ENCODE measurements around the gene NOS3. TPM values are rescaled to one million over a fixed set of nuclear protein-coding genes. Genes with fewer than 3 reads are reported as not detected.

The NOS3 gene
- total RNA-seq, 1 donor from 2014 or later: 1.8 TPM

- Histone ChIP-seq H3K9ac (ENCODE audit: low read length) (no peak overlapping the region), H3K79me2 (ENCODE audit: insufficient read depth, low read length) (no peaks in the 10 kb centered on the region), H3K4me3 (ENCODE audit: insufficient read depth, low read depth, low read length) (no peak overlapping the region), H4K20me1 (ENCODE audit: insufficient read depth, low read length) (no peaks in the 10 kb centered on the region), H3K9me3 (ENCODE audit: insufficient read depth, low read depth, low read length) (no peaks in the 10 kb centered on the region), H3K4me1 (ENCODE audit: insufficient read depth, low read length) (peaks cover 7% of the 10 kb centered on the region), H3K27me3 (ENCODE audit: insufficient read depth, low read length) (no peaks in the 10 kb centered on the region), H3K27ac (ENCODE audit: low read depth, low read length) (no peak overlapping the region), H3K4me2 (ENCODE audit: low read length) (no peak overlapping the region), H2AFZ (ENCODE audit: low read depth, low read length) (no peak overlapping the region), H3K36me3 (ENCODE audit: insufficient read depth, low read length) (no peaks in the 10 kb centered on the region)
- TF ChIP-seq CTCF (IDR thresholded peaks at IDR 0.05; ENCODE audit: insufficient read depth, low read depth, low read length) (no peak), EZH2 (IDR thresholded peaks at IDR 0.05; ENCODE audit: insufficient read depth, low read length) (no peak)
- no peak overlapping the region for H3K27ac Mint-ChIP-seq (ENCODE audit: unreplicated experiment)
- no peaks in the 10 kb centered on the region for H3K36me3 Mint-ChIP-seq (ENCODE audit: low read depth, unreplicated experiment)
- H3K4me3 Mint-ChIP-seq (ENCODE audit: unreplicated experiment): no peak overlapping the region
- peaks cover 21% of the 10 kb centered on the region for H3K27me3 Mint-ChIP-seq (ENCODE audit: low read depth, unreplicated experiment)
- FAIRE-seq (no peak), DNase-seq (ENCODE audit: low read depth) (no peak)
- peaks cover 3% of the 10 kb centered on the region for H3K4me1 Mint-ChIP-seq (ENCODE audit: low read depth, unreplicated experiment)
- H3K9me3 Mint-ChIP-seq (ENCODE audit: unreplicated experiment): no peaks in the 10 kb centered on the region
Observed at GRCh38 chr7:150942001-150942590, 48.7 kb upstream of the NOS3 start.

- Histone ChIP-seq H3K4me1 (ENCODE audit: insufficient read depth, low read length) (peaks cover 7% of the 10 kb centered on the region), H3K27ac (ENCODE audit: low read depth, low read length) (no peak overlapping the region), H3K36me3 (ENCODE audit: insufficient read depth, low read length) (no peaks in the 10 kb centered on the region), H3K9me3 (ENCODE audit: insufficient read depth, low read depth, low read length) (no peaks in the 10 kb centered on the region), H3K4me2 (ENCODE audit: low read length) (no peak overlapping the region), H3K79me2 (ENCODE audit: insufficient read depth, low read length) (no peaks in the 10 kb centered on the region), H3K9ac (ENCODE audit: low read length) (no peak overlapping the region), H2AFZ (ENCODE audit: low read depth, low read length) (no peak overlapping the region), H3K27me3 (ENCODE audit: insufficient read depth, low read length) (peaks cover 2% of the 10 kb centered on the region), H3K4me3 (ENCODE audit: insufficient read depth, low read depth, low read length) (no peak overlapping the region), H4K20me1 (ENCODE audit: insufficient read depth, low read length) (no peaks in the 10 kb centered on the region)
- Mint-ChIP-seq H3K27ac (ENCODE audit: unreplicated experiment) (no peak overlapping the region), H3K27me3 (ENCODE audit: low read depth, unreplicated experiment) (peaks cover 21% of the 10 kb centered on the region), H3K36me3 (ENCODE audit: low read depth, unreplicated experiment) (no peaks in the 10 kb centered on the region), H3K4me3 (ENCODE audit: unreplicated experiment) (no peak overlapping the region), H3K9me3 (ENCODE audit: unreplicated experiment) (no peaks in the 10 kb centered on the region), H3K4me1 (ENCODE audit: low read depth, unreplicated experiment) (peaks cover 3% of the 10 kb centered on the region)
- no peak for TF ChIP-seq EZH2 (IDR thresholded peaks at IDR 0.05; ENCODE audit: insufficient read depth, low read length)
- TF ChIP-seq CTCF (IDR thresholded peaks at IDR 0.05; ENCODE audit: insufficient read depth, low read depth, low read length): no peak
- DNase-seq (ENCODE audit: low read depth) (no peak), FAIRE-seq (no peak)
Observed at GRCh38 chr7:150942591-150943452, 48.0 kb upstream of the NOS3 start.

- TF ChIP-seq EZH2 (IDR thresholded peaks at IDR 0.05; ENCODE audit: insufficient read depth, low read length) (no peak), CTCF (IDR thresholded peaks at IDR 0.05; ENCODE audit: insufficient read depth, low read depth, low read length) (no peak)
- Histone ChIP-seq H3K36me3 (ENCODE audit: insufficient read depth, low read length) (no peaks in the 10 kb centered on the region), H3K27ac (ENCODE audit: low read depth, low read length) (no peak overlapping the region), H3K79me2 (ENCODE audit: insufficient read depth, low read length) (no peaks in the 10 kb centered on the region), H3K9me3 (ENCODE audit: insufficient read depth, low read depth, low read length) (no peaks in the 10 kb centered on the region), H3K9ac (ENCODE audit: low read length) (no peak overlapping the region), H3K4me3 (ENCODE audit: insufficient read depth, low read depth, low read length) (no peak overlapping the region), H4K20me1 (ENCODE audit: insufficient read depth, low read length) (no peaks in the 10 kb centered on the region), H3K27me3 (ENCODE audit: insufficient read depth, low read length) (peaks cover 3% of the 10 kb centered on the region), H3K4me1 (ENCODE audit: insufficient read depth, low read length) (peaks cover 2% of the 10 kb centered on the region), H3K4me2 (ENCODE audit: low read length) (no peak overlapping the region), H2AFZ (ENCODE audit: low read depth, low read length) (no peak overlapping the region)
- Mint-ChIP-seq H3K36me3 (ENCODE audit: low read depth, unreplicated experiment) (no peaks in the 10 kb centered on the region), H3K9me3 (ENCODE audit: unreplicated experiment) (no peaks in the 10 kb centered on the region), H3K4me3 (ENCODE audit: unreplicated experiment) (no peak overlapping the region), H3K27me3 (ENCODE audit: low read depth, unreplicated experiment) (peaks cover 18% of the 10 kb centered on the region), H3K27ac (ENCODE audit: unreplicated experiment) (no peak overlapping the region), H3K4me1 (ENCODE audit: low read depth, unreplicated experiment) (peaks cover under 1% of the 10 kb centered on the region)
- no peak for FAIRE-seq
- no peak for DNase-seq (ENCODE audit: low read depth)
Observed at GRCh38 chr7:150943453-150943814, 47.4 kb upstream of the NOS3 start.

All from astrocyte (in vitro differentiated cells and primary cell).